ENCODE data around the gene SYT7. TPM values are rescaled to one million over a fixed set of nuclear protein-coding genes. Genes with fewer than 3 reads are reported as not detected.

The SYT7 gene
- total RNA-seq, 1 experiment from 2014 or later, result 0.69 TPM

- no peak for DNase-seq (ENCODE audit: low read depth, low spot score)
- in situ Hi-C loops (cut with HindIII; ENCODE audit: low pct_unique_long_range_greater_than_20kb, low sequenced_read_pairs), result no loop called here
Observed at GRCh38 chr11:61611309-61611708, 30.4 kb upstream of the SYT7 start.

GRCh38 chr11:61610905-61611304 lies 30.0 kb upstream of the SYT7 start:
- DNase-seq (ENCODE audit: low read depth, low spot score), result no peak
- in situ Hi-C loops (cut with HindIII; ENCODE audit: low pct_unique_long_range_greater_than_20kb, low sequenced_read_pairs), result no loop called here

- peak; percentile 41 for DNase-seq (ENCODE audit: low read depth, low spot score)
- in situ Hi-C loops (cut with HindIII; ENCODE audit: low pct_unique_long_range_greater_than_20kb, low sequenced_read_pairs), result no loop called here
Observed at GRCh38 chr11:61609980-61610366, 29.1 kb upstream of the SYT7 start.

GRCh38 chr11:61609000-61609979 lies 28.4 kb upstream of the SYT7 start:
- DNase-seq (ENCODE audit: low read depth, low spot score), result no peak
- in situ Hi-C loops (cut with HindIII; ENCODE audit: low pct_unique_long_range_greater_than_20kb, low sequenced_read_pairs), result no loop called here

GRCh38 chr11:61607920-61608599 lies 27.2 kb upstream of the SYT7 start:
- no peak for DNase-seq (ENCODE audit: low read depth, low spot score)
- in situ Hi-C loops (cut with HindIII; ENCODE audit: low pct_unique_long_range_greater_than_20kb, low sequenced_read_pairs), result no loop called here

- no peak for DNase-seq (ENCODE audit: low read depth, low spot score)
- in situ Hi-C loops (cut with HindIII; ENCODE audit: low pct_unique_long_range_greater_than_20kb, low sequenced_read_pairs), result no loop called here
Observed at GRCh38 chr11:61607426-61607825, 26.6 kb upstream of the SYT7 start.

- in situ Hi-C loops (cut with HindIII; ENCODE audit: low pct_unique_long_range_greater_than_20kb, low sequenced_read_pairs), result no loop called here
- no peak for DNase-seq (ENCODE audit: low read depth, low spot score)
Observed at GRCh38 chr11:61603667-61604066, 22.8 kb upstream of the SYT7 start.

- no peak for DNase-seq (ENCODE audit: low read depth, low spot score)
- in situ Hi-C loops (cut with HindIII; ENCODE audit: low pct_unique_long_range_greater_than_20kb, low sequenced_read_pairs), result no loop called here
Observed at GRCh38 chr11:61602775-61603569, 22.1 kb upstream of the SYT7 start.

- no peak for DNase-seq (ENCODE audit: low read depth, low spot score)
- in situ Hi-C loops (cut with HindIII; ENCODE audit: low pct_unique_long_range_greater_than_20kb, low sequenced_read_pairs), result no loop called here
Observed at GRCh38 chr11:61601512-61601911, 20.6 kb upstream of the SYT7 start.

GRCh38 chr11:61599968-61600710 lies 19.3 kb upstream of the SYT7 start:
- in situ Hi-C loops (cut with HindIII; ENCODE audit: low pct_unique_long_range_greater_than_20kb, low sequenced_read_pairs), result no loop called here
- no peak for DNase-seq (ENCODE audit: low read depth, low spot score)

GRCh38 chr11:61598886-61599868 lies 18.3 kb upstream of the SYT7 start:
- in situ Hi-C loops (cut with HindIII; ENCODE audit: low pct_unique_long_range_greater_than_20kb, low sequenced_read_pairs), result no loop called here
- no peak for DNase-seq (ENCODE audit: low read depth, low spot score)

- in situ Hi-C loops (cut with HindIII; ENCODE audit: low pct_unique_long_range_greater_than_20kb, low sequenced_read_pairs), result no loop called here
- DNase-seq (ENCODE audit: low read depth, low spot score), result no peak
Observed at GRCh38 chr11:61598374-61598773, 17.5 kb upstream of the SYT7 start.

GRCh38 chr11:61596990-61597389 lies 16.1 kb upstream of the SYT7 start:
- DNase-seq (ENCODE audit: low read depth, low spot score), result no peak
- in situ Hi-C loops (cut with HindIII; ENCODE audit: low pct_unique_long_range_greater_than_20kb, low sequenced_read_pairs), result no loop called here

GRCh38 chr11:61596542-61596941 lies 15.7 kb upstream of the SYT7 start:
- in situ Hi-C loops (cut with HindIII; ENCODE audit: low pct_unique_long_range_greater_than_20kb, low sequenced_read_pairs), result no loop called here
- DNase-seq (ENCODE audit: low read depth, low spot score), result no peak

- DNase-seq (ENCODE audit: low read depth, low spot score), result no peak
- in situ Hi-C loops (cut with HindIII; ENCODE audit: low pct_unique_long_range_greater_than_20kb, low sequenced_read_pairs), result no loop called here
Observed at GRCh38 chr11:61594907-61595257, 14.0 kb upstream of the SYT7 start.

- in situ Hi-C loops (cut with HindIII; ENCODE audit: low pct_unique_long_range_greater_than_20kb, low sequenced_read_pairs), result no loop called here
- DNase-seq (ENCODE audit: low read depth, low spot score), result no peak
Observed at GRCh38 chr11:61593151-61593550, 12.3 kb upstream of the SYT7 start.

- in situ Hi-C loops (cut with HindIII; ENCODE audit: low pct_unique_long_range_greater_than_20kb, low sequenced_read_pairs), result no loop called here
- DNase-seq (ENCODE audit: low read depth, low spot score), result no peak
Observed at GRCh38 chr11:61592176-61592575, 11.3 kb upstream of the SYT7 start.

Data from SK-MEL-5 (cell line).